Activated CD4-positive, alpha-beta T cell treated with anti-CD3 and anti-CD28 coated beads, Interleukin-2, amount 50 U/mL, for 4 hours (primary cell): ENCODE results near the gene PDCD1LG2.
A peak's percentile ranks its signal among the peaks of the same experiment; 100 is the strongest.
"Not testable (repeated sequence)": the region's sequence is repeated elsewhere in the genome, so short reads cannot be mapped to it uniquely, and the experiment has no call there.

Experiments used
- DNase-seq, 2 experiments: peaks; one replicate each; pipeline ENCODE4 v3.0.0-alpha.2; 2020

PDCD1LG2 gene

GRCh38 chr9:5510360-5510931 is at the start of gene PDCD1LG2:
Gene PDCD1LG2 (plus strand): TSS chr9:5510531. CDS start chr9:5522547, 12,016 bp downstream.
- DNase-seq, result peak; percentile 28 to 31

- not testable (repeated sequence) for DNase-seq
These were observed 45.5 kb upstream of the PDCD1LG2 start for GRCh38 chr9:5464831-5465330.

- no peak for DNase-seq
These were observed 44.3 kb upstream of the PDCD1LG2 start for GRCh38 chr9:5466005-5466404.

DNA sequence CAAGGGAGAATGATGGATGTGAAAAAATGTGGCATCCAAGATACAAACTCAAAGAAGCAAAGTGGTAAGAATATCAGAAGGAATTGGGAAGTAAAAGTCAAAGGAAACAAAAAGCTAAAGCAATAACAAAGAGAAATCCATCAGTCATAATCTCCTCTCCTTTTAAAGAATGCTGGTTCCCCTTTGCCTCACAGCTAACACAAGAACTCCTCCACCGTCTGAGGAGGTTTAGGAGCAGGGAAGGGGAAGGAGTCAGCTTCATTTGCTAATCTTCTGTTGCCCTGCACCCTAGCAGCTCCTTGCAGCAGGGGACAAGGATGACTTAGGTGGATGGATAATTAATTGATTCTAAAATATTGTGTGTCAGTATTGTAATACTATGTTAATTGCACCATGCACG is 43.6 kb upstream of the PDCD1LG2 start:
- DNase-seq, result no peak

- no peak for DNase-seq
These were observed 41.5 kb upstream of the PDCD1LG2 start for GRCh38 chr9:5468850-5469249.

- DNase-seq, result no peak
These were observed 40.2 kb upstream of the PDCD1LG2 start for GRCh38 chr9:5470122-5470521.

GRCh38 chr9:5470816-5471215 is 39.5 kb upstream of the PDCD1LG2 start:
- no peak for DNase-seq

DNA sequence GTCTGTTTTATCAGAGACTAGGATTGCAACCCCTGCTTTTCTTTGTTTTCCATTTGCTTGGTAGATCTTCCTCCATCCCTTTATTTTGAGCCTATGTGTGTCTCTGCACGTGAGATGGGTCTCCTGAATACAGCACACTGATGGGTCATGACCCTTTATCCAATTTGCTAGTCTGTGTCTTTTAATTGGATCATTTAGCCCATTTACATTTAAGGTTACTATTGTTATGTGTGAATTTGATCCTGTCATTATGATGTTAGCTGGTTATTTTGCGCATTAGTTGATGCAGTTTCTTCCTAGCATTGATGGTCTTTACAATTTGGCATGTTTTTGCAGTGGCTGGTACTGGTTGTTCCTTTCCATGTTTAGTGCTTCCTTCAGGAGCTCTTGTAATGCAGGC is 34.7 kb upstream of the PDCD1LG2 start:
- DNase-seq, result not testable (repeated sequence)

DNA sequence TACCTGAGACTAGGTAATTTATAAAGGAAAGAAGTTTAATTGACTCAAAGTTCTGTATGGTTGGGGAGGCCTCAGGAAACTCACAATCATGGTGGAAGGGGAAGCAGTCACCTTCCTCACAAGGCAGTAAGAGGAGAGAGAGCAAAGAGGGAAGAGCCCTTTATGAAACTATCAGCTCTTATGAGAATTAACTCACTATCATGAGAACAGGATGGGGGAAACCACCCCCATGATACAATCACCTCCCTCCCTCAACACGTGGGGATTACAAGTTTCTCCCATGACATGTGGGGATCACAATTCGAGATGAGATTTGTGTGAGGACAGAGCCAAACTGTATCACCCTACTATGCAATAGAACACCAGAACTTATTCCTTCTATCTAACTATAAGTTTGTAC is 32.1 kb upstream of the PDCD1LG2 start:
- DNase-seq, result no peak

GRCh38 chr9:5479994-5480694 is 30.2 kb upstream of the PDCD1LG2 start:
- no peak for DNase-seq

DNA sequence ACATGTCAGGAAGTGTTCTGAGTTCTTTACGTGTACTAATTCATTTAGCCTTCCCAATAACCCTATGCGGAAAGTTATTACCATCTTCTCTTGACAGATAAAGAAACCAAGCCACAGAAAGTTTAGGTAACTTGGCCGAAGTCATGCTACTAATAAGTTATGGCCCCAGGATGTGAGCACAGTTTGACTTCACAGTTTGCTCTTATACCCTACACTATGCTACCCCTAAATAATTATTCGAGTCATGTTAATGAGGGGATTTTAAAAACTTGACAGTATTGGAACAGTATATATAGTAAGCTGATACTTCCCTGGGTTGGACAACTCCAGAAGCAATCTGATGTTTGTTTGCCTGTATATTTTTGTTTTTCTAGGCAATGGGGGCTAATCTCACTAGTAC is 29.4 kb upstream of the PDCD1LG2 start:
- DNase-seq, result no peak

- DNase-seq, result no peak
These were observed 28.9 kb upstream of the PDCD1LG2 start for GRCh38 chr9:5481322-5482040.

- DNase-seq, result no peak
These were observed 28.1 kb upstream of the PDCD1LG2 start for GRCh38 chr9:5482194-5482593.

DNA sequence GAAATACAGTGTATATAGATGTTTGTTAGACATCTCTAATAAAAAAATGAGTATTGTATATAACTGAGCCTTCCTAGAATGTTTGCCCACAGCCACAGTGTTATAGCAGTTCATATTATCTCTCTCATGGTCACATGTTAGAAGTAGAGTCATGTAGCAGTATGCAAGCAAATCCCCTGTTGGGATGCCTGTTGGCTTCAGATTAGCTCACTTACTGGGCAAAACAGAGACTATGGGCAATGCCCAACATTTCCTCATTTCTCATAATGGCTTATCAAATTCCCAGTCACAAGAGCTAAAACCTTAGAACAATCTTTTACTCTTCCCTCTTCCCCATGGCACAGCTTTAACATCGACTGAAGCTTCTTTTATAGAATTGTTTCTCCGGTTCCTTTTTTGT is 27.0 kb upstream of the PDCD1LG2 start:
- DNase-seq, result no peak

DNA sequence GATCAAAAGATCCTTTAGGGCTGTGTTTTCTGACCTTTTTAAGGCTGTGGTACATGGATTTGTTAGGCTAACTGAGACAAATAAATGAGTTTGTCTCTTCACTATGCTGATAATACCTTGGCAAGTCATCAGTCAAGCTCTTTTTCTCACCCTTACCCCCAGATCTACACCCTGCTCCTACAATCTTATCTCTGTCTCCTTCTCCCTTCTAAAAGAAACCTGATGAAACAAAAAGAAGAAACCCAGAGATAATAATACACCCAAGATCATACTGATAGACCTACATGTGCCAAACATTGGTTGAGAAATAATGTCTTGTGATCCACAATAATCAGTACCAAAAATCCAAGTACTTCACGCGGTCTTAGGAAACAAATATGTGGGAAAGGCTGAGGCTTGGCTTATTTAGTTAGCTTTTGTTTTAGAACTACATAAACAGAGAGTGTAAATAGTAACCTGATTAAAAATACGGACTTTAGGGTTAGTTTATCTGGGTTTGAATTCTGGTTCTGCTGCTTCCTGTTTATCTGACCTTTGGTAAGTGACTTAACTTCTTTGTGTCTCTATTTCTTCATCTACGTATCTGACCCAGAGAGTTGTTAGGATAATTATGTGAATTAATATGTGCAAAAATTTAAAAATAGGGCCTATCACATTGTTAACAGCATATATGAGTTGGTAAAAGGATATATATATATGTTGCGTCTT is 24.8 kb upstream of the PDCD1LG2 start:
- no peak for DNase-seq

DNA sequence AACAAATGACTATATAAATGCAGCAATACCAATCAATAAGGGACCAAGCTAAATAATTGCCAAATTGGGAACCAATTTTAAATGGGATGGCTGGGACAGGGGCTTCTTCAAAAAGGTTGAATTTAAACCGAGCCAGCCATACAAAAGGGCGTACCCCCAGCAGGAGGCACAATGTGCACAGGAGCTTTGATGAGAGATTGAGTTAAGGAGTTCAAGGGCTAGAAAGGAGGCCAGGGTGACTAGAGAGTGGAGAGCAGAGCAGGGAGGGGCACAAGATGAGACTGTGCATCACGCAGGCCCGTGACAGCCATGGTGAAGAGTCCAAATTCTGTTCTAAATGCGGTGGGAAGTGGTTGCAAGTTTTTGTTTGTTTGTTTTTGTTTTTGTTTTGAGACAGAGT is 23.3 kb upstream of the PDCD1LG2 start:
- DNase-seq, result no peak

DNA sequence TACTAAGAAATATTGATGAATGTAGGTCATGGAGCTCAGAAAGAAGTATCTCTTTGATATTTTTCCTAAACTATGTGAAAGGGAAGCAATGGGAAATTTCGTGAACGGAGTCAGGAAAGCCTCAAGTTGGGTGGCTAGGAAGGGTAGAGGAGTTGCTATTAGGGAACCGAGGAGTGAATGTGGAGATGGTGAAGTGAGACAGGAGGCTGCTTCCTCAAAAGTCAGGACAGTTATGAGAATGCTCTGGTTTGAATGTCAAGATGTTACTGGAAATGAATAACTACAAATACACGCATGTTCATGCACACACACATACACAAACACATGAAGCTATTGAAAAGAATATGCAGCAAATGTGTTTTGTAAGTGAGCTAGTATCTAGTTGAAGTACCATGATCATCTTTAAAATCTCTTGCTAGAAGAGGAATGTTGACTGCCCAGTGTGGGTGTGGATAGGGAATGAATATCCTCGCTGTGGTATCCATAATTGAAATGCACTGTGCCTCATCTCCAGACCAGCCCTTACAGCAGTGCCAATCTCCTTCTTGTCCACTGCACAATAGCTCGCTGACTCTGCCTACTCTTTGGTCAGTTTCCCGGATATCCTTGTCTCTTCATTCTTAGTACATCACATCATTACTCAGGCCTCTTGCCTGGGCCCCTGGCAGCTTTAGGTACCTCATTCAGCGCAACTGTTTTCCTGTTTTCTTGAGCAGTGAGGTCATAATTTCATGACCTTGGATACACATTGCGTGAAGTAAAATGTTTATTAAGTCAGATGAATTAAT is 21.9 kb upstream of the PDCD1LG2 start:
- no peak for DNase-seq

DNA sequence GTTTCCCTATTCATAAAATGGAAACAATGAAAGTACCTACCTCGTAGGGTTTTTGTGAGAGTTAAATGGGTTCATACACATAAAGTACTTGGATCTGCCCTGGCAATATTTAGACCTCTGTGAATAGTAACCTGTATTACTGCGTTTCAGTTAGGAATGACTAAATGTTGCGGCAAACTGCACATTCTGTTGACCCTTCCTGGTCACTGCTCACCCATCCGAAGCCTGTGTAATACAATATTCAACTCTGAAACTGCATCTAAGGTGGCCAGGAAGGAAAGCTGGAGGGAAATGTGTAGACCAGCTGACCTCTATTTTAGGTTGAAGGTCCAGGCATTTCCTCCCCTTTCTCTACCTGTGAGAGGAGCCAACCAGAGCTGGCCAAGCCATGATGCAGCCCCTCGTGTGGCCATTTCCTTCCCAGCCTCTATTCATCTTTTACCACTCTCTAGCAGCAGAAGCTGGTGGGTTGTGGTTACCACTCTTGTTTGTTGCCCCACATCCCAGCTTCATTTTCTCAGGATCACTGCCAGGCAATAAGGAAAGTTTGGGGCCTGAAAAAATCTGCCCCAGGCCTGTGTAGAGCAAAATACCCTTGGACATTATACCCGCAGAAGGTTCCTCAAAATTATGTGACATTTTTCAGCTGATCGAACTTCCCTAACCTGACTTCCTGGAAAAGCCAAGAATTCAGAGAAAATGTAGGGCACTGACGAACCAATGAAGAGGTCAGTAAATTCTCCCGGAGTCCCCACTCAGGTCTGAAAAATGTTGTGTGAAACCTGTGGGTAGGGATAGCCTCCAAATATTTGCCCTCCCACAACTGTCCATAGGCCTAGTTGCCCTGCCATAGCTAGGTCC is 20.5 kb upstream of the PDCD1LG2 start:
- DNase-seq, result no peak

DNA sequence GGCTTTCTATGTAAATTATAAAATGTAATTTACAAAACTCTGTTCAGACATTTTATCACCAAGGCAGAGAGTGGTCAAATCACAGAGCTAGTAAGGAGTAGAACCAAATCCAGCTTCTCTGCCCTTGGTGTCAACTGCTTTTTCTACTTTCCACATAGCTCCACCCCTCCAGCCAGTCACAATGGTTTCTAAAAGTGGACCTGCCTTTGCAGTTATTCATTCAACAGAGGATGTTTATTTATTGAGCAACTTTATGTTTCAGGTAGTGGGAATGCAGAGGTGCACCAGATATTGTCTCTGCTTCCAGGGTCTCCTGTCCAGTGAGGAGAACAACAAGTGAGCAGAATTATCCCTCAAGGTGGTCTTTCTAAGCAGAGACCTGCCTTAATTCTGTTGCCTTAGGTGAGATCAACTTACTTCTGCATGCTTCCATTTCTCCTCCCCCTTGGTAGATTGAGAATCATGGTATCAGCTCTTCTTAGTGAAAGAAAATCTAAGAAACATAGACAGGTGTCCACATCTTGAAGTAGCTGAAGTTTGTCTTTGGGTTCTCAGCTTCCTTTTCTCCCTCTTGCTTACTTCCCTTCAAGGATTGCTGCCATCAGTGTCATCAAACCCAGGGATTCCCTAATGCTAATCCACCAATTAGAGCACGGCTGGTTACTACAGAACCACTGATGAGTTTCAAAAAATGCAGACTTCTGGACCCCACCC is 17.2 kb upstream of the PDCD1LG2 start:
- no peak for DNase-seq

DNA sequence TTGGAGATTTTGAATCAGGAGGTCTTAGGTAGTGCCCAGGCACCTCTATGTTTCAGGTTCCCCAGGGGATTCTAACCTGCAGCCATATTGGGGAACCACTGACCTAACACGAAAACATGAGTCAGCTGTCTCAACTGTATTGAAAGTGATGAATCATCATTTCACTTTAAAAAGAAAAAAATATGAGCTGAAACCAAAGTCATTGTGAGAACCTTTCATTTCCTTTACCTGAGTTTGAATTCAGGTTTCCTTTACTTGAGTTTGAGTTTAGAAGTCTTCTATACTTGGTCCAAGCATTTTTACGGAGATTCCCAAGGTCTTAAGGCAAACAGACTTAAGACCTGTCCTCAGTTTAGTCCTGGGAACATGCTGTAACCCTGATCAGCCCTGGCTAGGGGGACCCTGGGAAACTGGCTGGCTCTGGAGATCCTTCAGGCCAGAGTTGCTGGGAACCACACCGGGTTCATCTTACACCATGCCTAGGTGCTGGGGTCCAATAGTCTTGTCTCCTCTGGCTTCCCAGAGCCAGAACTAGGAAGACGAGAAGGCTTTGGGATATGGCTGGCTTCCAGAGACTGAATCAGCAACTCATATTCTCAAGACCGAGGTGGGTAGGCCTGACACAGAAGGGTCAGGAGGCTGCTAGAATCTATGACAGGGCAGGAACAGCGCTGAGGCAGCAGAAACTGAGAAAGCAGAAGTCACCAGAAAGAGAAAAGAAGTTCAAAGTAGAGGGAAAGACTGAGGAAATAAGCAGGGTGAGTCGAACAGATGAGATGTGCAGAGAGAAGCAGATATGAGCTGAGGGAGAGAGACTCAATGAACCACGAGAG is 16.4 kb upstream of the PDCD1LG2 start:
- DNase-seq, result no peak
